Measurements from ENCODE around the gene CXCL1.
"Not testable (repeated sequence)": the region's sequence is repeated elsewhere in the genome, so short reads cannot be mapped to it uniquely, and the experiment has no call there.

CXCL1 gene

DNA sequence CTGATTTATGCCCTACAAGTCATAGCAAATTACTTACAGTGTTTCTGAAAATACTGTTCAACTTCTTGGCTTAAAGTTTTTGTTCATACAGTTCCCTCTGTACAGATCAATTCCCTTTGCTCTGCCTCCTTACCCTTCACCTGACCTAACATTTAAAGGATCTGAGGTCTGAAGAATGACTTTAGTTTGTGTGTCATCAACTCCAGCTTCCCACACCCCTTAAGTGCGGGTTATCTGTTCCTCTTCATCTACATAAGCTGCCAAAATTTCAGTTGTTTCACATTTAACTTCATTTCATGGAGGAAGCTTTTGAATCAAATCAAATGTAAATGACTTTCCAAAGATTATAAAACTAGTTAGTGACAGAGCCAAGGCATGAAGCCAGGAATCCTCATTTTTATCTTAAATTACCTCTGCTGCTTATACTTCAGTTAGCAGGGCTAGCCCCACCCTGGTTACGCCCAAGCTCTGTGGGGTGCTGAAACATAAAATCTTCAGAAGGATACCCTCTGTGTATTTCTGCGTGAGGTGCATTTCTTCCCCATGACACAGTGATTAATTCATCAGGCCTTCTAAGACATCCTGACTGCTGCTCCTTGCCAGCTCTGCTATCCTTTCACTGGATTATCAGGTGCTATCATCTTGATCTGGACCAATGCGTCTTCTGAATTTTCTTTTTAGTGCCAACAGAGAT is 16.5 kb downstream of the CXCL1 start:
- DNase-seq: no peak

DNA sequence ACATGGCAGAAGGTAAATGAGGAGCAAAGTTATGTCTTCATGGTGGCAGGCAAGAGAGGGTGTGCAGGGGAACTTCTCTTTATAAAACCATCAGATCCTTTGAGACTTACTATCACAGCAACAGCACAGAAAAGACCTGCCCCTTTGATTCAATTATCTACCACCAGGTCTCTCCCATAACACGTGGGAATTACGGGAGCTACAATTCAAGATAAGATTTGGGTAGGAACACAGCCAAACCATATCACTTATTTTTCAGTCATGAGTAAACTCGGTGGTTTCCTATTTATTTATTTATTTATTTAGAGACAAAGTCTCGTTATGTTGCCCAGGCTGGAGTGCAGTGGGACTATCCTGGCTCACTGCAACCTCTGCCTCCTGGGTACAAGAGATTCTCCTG is 22.1 kb downstream of the CXCL1 start:
- DNase-seq: no peak

DNA sequence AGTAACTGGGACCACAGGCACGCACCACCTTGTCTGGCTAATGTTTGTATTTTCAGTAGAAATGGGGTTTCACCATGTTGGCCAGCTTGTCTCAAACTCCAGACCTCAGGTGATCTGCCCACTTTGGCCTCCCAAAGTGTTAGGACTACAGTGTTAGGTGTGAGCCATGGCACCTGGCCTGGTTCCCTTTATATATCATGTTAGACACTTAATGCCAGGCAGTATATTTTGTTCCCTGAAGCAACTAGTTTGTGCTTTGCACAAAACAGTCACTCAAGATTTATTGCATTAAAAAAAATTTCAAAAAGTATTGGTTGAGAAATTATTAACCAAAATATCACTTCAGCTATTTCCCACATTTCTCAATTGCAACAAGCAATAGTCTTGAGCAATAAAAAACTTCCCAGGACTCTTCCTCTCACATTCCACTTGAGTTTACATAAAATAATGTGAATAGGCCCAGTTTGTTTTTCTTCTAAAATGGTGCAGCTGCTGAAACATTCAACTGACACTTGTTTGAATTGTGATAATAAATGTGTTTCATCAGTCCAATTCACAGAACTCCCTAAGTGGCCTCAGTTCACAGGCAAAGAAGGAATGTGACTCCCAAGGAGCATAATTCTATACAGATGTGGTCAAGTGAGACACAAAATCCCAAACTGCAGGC is 22.7 kb downstream of the CXCL1 start:
- no peak for DNase-seq

DNA sequence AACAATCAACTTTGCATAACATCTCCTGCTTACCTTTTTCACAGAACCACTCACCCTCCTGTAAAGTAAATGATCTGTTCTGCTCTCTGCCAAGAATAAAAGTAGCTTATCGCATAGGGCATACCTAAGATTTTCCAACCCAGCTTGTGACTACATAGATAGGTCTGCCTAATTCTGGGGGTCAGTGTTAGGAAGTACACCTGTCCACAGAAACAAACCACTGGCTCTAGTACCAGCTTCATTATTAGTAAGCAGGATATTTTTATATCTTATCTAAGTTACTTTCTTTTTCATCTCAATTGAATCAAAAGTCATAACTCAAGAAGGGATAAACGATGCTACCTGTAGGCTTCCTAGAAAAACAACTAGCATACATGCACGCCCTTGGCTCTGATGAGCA is 23.8 kb downstream of the CXCL1 start:
- DNase-seq: no peak

DNA sequence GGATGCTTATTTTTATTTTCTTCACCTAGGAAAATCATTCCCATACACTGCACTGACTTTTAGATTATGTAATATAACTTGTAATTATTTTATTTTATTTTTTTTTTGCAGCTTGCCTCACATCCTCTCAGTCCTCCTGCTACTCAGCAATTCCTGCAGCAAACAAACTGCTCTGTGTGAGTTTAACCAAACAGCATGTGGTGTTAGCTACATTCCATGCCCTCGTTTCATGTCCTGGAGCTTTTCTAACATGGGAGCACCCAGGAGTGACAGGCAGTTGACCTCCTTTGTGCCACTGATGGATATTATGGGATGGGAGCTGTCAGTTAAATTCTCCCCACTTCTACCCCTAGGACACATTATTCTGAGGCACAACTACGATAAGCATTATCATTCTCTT is 24.8 kb downstream of the CXCL1 start:
- no peak for DNase-seq

DNA sequence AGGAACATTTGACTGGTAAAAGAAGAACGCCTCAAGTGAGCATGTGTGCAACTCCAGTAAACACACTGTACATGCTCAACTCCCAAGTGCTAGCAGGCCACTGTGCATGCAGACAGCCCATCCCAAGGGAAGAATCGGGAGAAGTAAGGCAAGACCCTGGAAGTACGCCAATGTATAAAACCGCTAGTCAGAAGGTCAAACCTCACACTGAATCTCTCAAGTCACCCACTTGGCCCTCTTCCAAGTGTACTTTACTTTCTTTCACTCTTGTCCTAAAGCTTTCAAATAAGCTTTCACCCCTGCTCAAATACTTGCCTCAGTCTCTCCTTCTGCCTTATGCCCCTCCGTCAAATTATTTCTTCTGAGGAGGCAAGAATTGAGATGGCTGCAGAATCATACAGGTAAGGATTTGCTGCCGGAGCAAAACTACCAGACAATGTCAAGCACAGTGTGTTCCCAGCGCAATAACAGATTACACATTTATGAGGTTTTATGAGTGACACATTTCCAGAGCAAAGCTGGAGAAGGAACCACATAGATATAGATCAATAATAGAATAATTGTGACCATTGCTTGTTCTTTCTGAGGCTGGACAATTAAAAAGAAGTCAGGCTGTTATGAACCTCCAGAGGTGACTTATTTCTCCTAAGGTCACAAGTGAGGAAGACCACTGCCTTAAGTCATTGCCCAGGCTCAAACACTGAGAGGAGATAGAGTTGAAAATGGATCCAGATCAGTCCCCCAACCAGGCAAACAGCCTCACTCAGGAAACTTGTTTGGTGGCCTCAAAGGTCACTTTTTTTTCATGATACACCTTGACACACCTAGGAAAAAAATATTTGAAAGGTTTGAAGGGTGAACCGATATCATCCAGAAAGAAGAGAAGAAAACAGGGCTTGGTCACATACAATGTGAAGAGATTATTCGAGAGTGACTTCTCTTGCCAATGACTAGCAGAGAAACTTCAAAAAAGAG is 26.3 kb downstream of the CXCL1 start:
- no peak for DNase-seq

DNA sequence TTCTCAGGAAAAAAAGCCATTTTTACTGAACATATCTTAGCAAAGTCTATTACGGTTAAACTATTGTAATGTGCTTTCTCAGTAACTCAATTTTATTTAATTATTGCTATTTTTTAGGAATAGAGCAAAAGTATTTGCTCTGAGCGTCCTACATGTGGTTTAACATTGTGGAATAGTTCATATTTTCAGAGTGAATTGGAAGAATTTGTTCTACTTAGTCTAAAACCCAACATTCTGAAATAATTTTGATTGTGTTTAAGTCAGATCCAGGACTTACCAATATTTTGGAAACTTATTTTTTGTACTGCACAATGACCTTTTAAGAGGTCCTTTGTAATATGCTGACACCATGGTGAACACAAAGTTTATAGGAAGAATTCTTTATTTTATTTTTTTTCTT is 27.2 kb downstream of the CXCL1 start:
- no peak for DNase-seq

DNA sequence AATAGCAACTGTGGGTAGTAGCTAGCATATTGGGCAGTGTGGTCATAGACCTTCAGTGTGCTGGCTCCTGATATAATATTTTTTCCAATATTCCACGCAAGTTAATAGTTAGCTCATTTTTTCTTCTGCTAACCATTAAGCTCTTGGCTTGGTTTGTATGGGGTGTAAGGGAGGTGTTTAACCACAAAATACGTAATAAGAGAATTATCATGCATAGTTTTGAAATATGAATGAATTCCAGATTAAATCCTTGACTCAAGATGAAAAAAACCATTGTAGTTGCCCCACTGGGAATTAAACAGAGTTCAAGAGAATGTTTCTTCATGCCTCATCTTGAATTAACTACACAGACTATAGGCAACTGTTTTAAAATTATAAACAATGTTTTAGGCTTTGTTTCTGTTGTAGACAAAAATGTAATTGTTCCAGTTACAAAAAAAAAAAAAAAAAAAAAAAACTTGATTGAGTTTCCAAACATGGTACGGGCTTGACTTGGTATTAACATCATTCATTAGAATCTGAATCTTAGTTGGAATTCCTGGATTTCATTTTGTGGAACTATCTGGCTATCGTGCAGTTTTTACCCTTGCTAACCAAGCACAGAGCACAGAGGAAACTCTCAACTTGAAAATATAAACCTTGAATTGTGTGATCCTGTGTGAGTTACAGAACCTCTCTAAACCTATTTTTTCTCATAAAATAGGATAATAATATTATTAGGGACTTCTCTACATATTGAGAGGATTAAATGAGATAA is 28.4 kb downstream of the CXCL1 start:
- no peak for DNase-seq

DNA sequence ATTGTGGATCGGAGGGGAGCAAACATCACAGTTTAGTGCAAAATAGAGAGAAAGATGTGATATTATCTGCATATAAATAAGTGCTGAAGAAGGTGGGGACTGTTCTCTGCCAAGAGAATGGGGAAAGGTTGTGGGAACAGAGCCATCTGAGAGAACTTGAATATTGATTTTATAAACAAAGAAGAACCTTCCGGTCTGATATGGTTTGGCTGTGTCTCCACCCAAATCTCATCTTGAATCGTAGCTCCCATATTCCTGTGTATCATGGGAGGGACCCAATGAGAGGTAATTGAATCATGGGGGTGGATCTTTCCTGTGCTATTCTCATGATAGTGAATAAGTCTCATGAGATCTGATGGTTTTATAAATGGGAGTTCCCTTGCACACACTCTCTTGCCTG is 30.1 kb downstream of the CXCL1 start:
- DNase-seq: not testable (repeated sequence)

DNA sequence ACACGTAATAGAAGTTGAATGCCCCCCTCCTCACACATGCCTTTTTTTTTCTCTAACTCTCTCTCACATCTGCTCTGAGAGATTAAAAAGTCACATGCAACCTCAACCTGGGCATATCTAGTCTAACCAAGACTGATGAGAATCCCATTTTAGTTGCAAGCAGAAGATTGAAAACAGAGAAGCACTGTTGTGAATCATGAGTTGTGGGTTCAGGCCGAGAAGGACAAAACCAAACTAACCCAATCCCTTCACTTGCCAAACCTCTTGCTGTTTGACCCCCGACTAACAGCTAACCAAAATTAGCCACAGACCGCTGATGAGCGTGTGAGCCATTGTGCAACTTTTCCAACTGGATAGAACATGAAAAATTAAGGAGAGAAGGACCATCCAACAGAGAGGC is 31.8 kb downstream of the CXCL1 start:
- DNase-seq: no peak

DNA sequence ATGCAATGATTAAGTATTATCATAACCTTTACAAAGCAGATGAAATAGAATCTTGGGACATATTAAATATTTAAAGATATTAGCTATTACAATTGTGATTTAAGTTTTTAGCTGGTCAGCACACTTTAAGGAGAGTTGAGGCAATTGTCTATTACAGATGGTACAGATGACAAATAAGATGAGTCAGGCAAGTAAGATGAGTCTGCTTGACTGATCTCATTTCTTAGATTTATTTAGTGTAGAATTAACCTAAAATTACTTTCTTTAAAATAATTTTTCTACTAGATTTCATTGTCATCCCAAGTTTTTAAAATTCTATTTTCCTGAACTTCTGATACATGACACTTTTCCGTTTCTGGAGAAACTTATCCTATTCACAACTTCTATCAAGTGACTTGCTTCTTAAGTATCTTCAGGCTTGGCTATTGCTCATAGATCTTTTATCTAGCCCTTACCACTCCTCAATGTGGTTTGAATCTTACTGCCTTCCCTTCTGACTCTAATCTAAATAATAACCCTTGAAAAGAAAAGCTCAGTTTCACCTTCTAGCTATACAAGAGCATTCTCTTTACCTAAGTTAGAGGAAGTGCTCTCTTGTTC is 32.9 kb downstream of the CXCL1 start:
- no peak for DNase-seq

DNA sequence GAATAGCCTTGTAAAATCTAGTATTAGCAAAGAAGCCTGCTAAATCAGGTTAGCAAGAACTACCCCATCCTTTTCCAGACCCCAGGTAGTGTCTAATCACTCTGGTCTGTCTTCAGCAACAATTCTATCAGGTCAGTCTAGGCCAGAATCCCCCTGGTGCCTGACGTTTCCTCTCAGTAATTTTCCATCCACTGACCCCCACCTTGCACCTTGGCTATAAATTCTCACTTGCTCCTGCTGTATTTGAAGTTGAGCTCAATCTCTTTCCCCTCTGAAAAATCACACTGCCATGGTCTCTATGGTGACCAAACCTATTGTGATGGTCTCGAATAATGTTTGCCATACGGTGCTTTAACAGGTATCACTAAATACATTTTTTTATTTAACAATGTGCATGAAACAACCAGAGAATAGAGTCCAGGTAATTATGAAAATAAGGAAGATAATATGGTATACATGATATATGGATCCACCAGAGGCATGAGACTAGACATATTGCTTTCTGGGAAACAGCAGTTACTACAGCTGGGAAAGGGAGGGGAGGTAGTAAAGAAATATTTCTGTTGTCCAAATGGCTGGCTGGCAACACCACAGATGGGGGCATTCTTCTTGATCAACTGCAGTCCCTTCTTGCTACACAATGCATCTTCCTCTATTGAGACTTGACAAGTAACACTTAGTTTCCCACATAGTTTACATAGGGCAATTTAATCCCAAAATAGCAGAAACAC is 33.8 kb downstream of the CXCL1 start:
- DNase-seq: no peak

DNA sequence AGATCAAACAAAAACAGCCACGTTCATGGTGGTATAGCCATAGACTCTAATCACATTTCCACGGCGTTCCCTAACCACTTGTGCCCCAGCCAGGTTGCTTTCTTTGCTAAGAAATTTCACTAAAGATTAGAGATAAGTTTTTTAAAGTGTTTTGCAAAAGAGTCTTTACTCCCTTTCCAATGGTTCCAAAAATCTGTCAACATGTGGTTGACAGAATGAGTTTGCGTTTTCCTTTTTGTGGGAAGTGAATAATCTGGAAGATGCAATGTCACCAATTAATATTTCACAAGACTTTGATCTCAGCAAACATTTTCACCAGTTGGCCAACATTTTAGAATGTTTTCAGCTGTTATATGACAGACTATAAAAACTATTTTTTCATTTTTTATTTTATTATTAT is 35.3 kb downstream of the CXCL1 start:
- no peak for DNase-seq

DNA sequence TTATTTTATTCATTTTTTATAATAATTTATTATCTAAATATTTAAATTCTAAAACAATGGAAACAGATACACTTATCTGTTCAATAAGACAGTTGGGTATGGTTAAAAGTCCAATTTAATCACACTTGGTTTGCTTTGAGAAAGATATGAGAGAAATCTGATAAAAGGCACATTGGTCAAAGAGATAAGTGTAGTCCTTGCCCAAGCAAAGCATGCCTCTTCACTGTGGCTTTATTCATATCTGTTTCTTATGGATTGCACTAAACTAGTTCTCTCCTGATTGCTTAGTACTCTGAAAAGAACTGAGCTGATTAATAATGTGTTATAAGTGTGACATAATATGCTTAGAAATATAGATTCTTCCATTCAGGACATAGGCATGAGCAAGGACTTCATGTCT is 39.8 kb downstream of the CXCL1 start:
- no peak for DNase-seq

DNA sequence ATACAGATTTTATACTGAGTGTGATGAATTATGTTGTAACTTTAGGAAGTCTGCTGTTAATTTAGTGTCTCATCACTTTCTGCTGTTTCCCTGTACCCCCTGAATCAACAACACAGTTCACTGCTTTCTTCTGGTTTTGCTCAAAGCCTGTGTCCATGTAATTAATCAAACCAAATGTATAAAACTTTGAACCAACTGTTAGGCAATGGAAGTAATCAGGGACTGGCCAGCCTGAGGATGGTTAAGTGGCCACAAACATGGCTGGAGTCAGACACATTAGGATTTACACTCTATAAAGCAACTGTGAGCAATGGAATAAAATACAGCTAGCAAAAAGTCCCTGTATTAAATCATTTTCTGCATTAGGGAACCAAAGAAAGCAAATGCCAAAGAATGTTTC is 42.6 kb downstream of the CXCL1 start:
- no peak for DNase-seq

DNA sequence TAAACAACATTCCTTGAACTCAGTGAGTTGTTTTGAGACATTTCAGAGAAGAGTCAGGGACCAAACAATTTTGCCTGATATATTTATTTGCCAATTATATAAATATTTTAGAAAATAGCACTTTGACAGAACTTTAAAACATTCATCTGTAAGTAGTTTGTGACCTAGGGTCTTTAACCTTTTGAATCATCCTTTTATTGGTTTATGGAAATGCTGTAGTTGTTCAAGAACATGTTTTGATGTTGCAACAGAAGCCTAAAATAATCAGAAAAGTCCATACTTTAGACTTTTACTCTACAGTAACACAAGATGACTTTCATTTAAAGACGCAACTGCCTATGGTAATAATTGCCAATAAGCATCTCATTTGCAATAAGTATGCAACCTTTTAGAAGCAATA is 43.0 kb downstream of the CXCL1 start:
- no peak for DNase-seq

DNA sequence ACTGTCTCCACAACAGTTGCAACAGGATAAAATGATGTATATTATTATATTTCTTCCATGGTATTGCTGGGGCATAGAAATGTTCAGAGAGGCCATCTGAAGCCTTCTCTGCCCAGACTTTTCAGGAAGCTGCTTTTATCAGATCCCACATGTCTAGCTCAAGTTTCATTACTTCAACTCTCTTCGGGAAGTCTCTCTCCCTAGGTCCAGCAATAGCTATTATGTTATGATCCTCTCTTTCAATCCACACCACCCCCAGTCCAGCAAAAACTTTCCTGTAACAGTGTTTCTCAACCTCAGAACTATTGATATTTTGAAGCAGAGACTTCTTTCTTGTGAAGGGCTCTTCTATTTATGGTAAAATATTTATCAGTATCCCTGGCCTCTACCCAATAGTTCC is 44.9 kb downstream of the CXCL1 start:
- DNase-seq: no peak

DNA sequence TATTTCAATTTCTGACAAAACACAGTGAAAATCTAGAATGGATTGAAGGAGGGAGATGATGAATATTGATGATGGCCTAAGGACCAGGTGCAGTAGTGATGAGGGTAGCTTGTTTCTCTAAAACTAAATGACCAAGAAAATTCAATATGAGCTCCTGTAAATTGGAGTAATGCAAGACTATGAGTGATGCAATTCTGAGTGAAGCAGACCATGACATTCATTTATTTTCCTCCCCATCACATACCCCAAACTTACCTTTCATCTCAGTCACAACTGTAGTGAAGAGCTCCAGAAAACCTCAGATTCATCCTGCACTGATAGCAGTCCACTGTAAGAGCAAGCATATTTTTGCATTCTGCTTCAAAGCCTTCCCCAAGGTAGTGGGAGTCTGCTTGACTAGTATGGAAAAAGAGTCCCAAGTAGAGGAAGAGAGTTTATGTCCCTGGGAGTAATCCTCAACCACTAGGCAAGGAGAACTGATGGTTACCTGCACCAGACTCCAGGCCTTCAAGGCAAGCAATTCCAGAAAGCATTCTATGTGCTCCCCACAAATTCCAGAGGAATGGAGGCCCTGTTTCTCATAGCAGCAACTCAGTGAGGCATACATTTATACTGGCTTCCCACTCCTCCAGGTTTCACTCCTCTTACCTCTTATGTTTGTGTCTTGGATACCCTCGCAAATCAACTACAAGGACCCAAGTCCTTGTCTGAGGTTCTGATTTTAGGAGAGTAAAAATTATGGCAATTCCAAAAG is 47.2 kb downstream of the CXCL1 start:
- DNase-seq: no peak

DNA sequence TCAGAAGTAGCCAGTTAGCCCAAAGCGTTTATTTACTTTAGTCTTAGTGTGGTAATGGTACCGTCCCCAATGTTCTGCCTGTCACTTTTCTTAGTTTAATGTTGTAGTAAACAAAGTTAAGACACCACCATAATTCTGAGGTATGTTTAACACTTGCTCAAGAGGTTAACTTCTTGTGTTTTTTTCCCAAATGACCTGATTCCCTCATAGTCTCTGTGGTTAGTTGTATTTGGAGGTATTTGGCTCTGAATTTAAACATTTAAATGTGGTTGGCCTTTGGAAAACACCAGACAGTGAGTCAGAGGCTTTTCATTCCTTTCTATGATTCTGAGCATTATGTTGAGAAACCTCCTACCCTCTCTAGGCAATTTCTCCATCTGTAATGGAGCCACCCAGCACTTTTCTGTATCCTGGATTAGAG is 47.9 kb downstream of the CXCL1 start:
- DNase-seq: no peak

DNA sequence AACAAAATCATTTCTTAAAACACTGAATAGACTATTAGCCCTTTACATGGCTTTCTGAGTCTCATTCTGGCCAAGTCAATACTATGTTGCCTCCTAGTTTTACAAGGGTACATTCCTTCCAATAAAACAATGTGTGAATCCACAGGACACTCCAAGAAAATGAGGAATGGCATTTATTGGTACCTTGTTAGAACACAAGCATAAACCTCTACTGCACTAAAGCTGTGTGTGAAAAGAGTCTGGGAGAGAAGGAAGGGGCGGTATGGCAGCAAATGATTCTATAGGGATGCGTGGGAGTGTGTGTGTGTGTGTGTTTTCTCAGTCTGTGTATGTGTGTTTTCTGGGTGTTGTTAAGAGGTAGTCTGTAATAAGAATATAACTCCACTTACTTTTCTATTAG is 48.9 kb downstream of the CXCL1 start:
- DNase-seq: no peak

DNA sequence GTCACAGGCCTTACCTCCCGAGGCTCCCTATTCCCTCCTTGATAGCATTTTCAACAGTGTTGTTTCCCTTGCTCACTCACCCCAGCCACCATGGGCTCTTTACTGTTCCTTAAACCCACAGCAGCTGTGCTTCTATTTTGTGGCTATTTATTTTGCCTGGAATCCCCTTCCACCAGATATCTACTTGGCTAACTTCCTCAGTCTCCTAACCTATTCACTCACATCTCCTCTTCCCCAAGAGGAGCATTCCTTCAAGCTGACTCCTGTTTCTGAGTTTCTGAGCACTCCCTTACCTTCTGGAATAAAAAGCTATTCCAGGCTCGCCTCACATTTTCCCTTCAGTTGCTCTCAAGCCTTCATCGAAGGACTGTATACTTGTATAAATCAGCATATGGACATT is 50.5 kb downstream of the CXCL1 start:
- DNase-seq: no peak

All from NCI-H1092 treated with DMSO at 0.1 percent for 48 hours (cell line).